Tibial nerve (tissue), 4 donors: ENCODE data around the gene GALNT5. TPM values are rescaled to one million over a fixed set of nuclear protein-coding genes. Genes with fewer than 3 reads are reported as not detected.
"Not testable (repeated sequence)": the region's sequence is repeated elsewhere in the genome, so short reads cannot be mapped to it uniquely, and the experiment has no call there.

Source experiments
- DNase-seq, 2 donors: peaks; one replicate each; pipeline ENCODE4 v3.0.0-alpha.2; 2019; ENCODE audit warnings: low spot score in 2 of 2
- H3K27ac ChIP-seq, 4 donors: fragments of 200-600 bp; sonication (generic) in 3 of 4; one replicate each; pipeline ENCODE4 v1.5.1; 2017 to 2019; ENCODE audit warnings: mild to moderate bottlenecking in 1 of 4
- H3K27me3 ChIP-seq, 2 donors: fragments of 200-600 bp; sonication (generic) in 1 of 2; one replicate each; pipeline versions ENCODE4 v1.5.1 to v1.6.0; 2017 to 2019
- H3K36me3 ChIP-seq, 3 donors: fragments of 200-600 bp; sonication (generic); one replicate each; pipeline ENCODE4 v1.5.1; 2018 to 2019
- H3K4me1 ChIP-seq, 4 donors: fragments of 200-600 bp; sonication (generic) in 3 of 4; one replicate each; pipeline ENCODE4 v1.5.1; 2017 to 2019
- H3K4me3 ChIP-seq, 4 donors: fragments of 200-600 bp; sonication (generic) in 3 of 4; one replicate each; pipeline ENCODE4 v1.5.1; 2017 to 2019; ENCODE audit warnings: mild to moderate bottlenecking in 1 of 4, moderate library complexity in 1 of 4
- H3K9me3 ChIP-seq, 4 donors: fragments of 200-600 bp; sonication (generic) in 3 of 4; one replicate each; pipeline ENCODE4 v1.5.1; 2017 to 2019
- EP300 ChIP-seq, 2 donors: sonication (generic); formaldehyde crosslinking; IDR thresholded peaks; one replicate each; pipeline ENCODE4 v1.6.1; 2017; ENCODE audit warnings: antibody characterized with exemption in 2 of 2, mild to moderate bottlenecking in 1 of 2
- POLR2A ChIP-seq, 2 donors: fragments of 450-650 bp; IDR thresholded peaks; one replicate each; pipeline ENCODE4 v1.6.1; 2017; ENCODE audit warnings: antibody characterized with exemption in 2 of 2, mild to moderate bottlenecking in 2 of 2, moderate library complexity in 2 of 2
- WGBS, 2 donors: methylation state at CpG; one replicate each; pipeline ENCODE4 v1.1.5; 2018; 5-methylcytosine and 5-hydroxymethylcytosine counted together
- total RNA-seq, 4 donors: library from RNA; depleted of rRNA; stranded (reverse); fragments of >200 nt; gene quantifications; one replicate each; pipeline ENCODE4 v1.1.0, GENCODE V29; 2016
- TF ChIP-seq, protein P1 (sequence below), 5 experiments: fragments of 200-600 bp in 3 of 5; fragments of 450-650 bp in 2 of 5; sonication (generic) in 3 of 5; IDR thresholded peaks; one replicate each; pipeline ENCODE4 v1.5.1; 2016 to 2019; ENCODE audit warnings: antibody characterized with exemption in 5 of 5, mild to moderate bottlenecking in 3 of 5, moderate library complexity in 2 of 5

The GALNT5 gene
- total RNA-seq, 4 donors from 2014 or later = 0.42 to 0.98 (median 0.87) TPM; not detected in 1

DNA sequence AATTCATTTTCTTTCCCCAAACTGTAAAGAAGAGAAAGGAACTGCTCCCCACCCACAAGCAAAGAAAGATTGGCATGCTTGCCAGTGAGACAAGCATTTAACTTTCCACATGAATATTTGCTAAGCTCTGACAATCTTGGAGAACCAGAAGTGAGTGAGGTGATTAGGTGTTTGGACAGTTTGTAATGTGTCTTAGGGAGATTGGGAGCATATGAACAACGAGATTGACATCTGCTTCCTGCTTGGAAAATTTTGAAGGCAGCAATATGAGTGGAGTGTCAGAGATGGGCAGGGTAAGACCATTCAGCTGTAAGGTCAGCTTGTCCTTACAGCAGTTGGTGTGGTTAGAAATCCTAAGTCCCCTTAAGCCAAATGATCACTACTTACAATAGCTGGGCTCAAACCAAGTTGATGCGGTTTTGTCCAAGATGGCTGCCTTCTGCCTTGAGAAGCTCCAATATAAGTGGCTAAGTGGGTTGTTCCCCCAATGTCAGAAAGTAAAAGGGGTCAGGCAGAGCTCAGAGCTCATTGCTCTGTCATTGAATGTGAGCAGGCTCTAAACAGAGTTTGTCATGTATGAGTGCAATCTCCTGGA is 36.0 kb upstream of the GALNT5 start:
- no peaks in the 10 kb centered on the region for H3K9me3 ChIP-seq
- H3K4me3 ChIP-seq = no peak overlapping the region
- TF ChIP-seq, protein P1, sequence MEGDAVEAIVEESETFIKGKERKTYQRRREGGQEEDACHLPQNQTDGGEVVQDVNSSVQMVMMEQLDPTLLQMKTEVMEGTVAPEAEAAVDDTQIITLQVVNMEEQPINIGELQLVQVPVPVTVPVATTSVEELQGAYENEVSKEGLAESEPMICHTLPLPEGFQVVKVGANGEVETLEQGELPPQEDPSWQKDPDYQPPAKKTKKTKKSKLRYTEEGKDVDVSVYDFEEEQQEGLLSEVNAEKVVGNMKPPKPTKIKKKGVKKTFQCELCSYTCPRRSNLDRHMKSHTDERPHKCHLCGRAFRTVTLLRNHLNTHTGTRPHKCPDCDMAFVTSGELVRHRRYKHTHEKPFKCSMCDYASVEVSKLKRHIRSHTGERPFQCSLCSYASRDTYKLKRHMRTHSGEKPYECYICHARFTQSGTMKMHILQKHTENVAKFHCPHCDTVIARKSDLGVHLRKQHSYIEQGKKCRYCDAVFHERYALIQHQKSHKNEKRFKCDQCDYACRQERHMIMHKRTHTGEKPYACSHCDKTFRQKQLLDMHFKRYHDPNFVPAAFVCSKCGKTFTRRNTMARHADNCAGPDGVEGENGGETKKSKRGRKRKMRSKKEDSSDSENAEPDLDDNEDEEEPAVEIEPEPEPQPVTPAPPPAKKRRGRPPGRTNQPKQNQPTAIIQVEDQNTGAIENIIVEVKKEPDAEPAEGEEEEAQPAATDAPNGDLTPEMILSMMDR (IDR thresholded peaks at IDR 0.05) = no peak
- 77 to 84% methylated on average over 2 of the region's 2 CpGs for WGBS, 2 donors
- H3K36me3 ChIP-seq = no peaks in the 10 kb centered on the region
- DNase-seq = no peak
- H3K27ac ChIP-seq = no peak overlapping the region
- H3K27me3 ChIP-seq = no peaks in the 10 kb centered on the region
- no peaks in the 10 kb centered on the region for H3K4me1 ChIP-seq

DNA sequence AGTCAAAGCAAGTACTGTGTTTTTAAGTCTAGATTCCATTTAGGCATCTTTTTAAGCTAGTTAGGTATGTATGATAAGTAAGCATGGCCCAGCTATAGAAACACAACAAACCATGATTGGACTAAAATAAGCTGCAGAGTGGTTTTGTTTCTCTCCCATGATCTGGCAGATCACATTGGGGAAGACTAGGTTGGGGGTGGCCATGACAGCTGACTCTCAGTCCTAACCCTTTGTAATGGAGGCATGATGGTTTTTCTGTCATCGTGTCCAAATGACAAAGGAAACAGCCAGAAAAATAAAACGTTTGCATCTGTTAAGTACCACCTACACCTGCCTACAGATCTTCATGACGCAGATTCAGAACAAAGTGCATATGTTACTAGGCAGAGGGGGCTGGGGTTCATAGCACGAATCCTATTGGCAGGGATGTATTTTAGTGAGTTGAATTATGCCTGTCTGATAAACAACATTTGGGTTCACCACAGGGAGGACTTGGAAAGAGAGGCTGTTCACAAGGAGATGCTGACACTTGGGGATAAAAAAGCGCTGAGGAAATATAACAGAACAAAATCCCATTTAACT is 33.8 kb upstream of the GALNT5 start:
- H3K4me1 ChIP-seq = no peaks in the 10 kb centered on the region
- H3K27me3 ChIP-seq = no peaks in the 10 kb centered on the region
- no peaks in the 10 kb centered on the region for H3K36me3 ChIP-seq
- DNase-seq = no peak
- no peak for TF ChIP-seq POLR2A (IDR thresholded peaks at IDR 0.05)
- TF ChIP-seq, protein P1 (IDR thresholded peaks at IDR 0.05) = no peak
- no peak for TF ChIP-seq EP300 (IDR thresholded peaks at IDR 0.05)
- no peak overlapping the region for H3K27ac ChIP-seq
- 77 to 82% methylated on average over 5 of the region's 5 CpGs for WGBS, 2 donors
- no peaks in the 10 kb centered on the region for H3K9me3 ChIP-seq
- H3K4me3 ChIP-seq = no peak overlapping the region

DNA sequence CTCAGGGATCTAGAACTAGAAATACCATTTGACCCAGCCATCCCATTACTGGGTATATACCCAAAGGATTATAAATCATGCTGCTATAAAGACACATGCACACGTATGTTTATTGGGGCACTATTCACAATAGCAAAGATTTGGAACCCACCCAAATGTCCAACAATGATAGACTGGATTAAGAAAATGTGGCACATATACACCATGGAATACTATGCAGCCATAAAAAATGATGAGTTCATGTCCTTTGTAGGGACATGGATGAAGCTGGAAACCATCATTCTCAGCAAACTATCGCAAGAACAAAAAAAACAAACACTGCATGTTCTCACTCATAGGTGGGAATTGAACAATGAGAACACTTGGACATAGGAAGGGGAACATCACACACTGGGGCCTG is 33.1 kb upstream of the GALNT5 start:
- H3K9me3 ChIP-seq, H3K4me1 ChIP-seq: not testable (repeated sequence)
- WGBS, 2 donors = 95 to 100% methylated on average over 2 of the region's 2 CpGs

DNA sequence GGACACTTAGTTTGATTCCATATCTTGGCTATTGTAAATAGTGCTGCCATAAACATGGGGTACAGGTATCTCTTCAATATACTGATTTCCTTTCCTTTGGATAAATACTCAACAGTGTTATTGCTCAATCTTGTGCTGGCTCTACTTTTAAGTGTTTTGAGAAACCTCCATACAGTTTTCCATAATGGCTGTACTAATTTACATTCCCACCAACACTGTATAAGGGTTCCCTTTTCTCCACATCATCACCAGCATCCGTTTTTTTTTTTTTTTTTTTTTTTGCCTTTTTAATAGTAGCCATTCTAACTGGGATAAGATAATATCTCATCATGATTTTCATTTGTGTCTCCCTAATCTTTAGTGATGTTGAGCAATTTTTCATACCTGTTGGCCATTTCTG is 29.9 kb upstream of the GALNT5 start:
- H3K36me3 ChIP-seq = no peaks in the 10 kb centered on the region
- no peaks in the 10 kb centered on the region for H3K27me3 ChIP-seq
- no peaks in the 10 kb centered on the region for H3K9me3 ChIP-seq
- WGBS, 2 donors = 87% methylated on average over 1 of the region's 1 CpG
- TF ChIP-seq EP300 (IDR thresholded peaks at IDR 0.05) (no peak), POLR2A (IDR thresholded peaks at IDR 0.05) (no peak)
- TF ChIP-seq, protein P1 (IDR thresholded peaks at IDR 0.05) = no peak
- no peaks in the 10 kb centered on the region for H3K4me1 ChIP-seq
- H3K4me3 ChIP-seq = no peak overlapping the region
- no peak overlapping the region for H3K27ac ChIP-seq
- DNase-seq = no peak

More for the DNA sequence above, 33.1 kb upstream of the GALNT5 start:
- H3K27me3 ChIP-seq, DNase-seq, H3K36me3 ChIP-seq, H3K27ac ChIP-seq, H3K4me3 ChIP-seq: not testable (repeated sequence)

DNA sequence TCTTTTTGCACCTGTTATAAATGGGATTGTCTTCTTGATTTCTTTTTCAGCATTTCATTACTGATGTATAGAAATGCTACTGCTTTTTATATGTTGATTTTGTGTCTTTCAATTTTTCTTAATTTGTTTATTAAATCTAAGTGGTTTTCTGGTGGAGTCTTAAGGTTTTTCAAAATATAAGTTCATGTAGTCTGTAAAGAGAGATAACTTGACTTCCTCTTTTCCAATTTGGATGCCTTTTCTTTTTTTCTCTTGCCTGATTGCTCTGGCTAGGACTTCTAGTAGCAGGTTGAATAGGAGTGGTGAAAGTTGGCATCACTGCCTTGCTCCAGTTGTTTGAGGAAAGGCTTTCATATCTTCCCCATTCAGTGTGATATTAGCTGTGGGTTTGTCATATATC is 28.6 kb upstream of the GALNT5 start:
- no peaks in the 10 kb centered on the region for H3K4me1 ChIP-seq
- DNase-seq = no peak
- H3K27me3 ChIP-seq = no peaks in the 10 kb centered on the region
- H3K27ac ChIP-seq = no peak overlapping the region
- TF ChIP-seq, protein P1 (IDR thresholded peaks at IDR 0.05) = no peak
- no peak for TF ChIP-seq POLR2A (IDR thresholded peaks at IDR 0.05)
- TF ChIP-seq EP300 (IDR thresholded peaks at IDR 0.05) = no peak
- H3K4me3 ChIP-seq = no peak overlapping the region
- H3K9me3 ChIP-seq = no peaks in the 10 kb centered on the region
- no peaks in the 10 kb centered on the region for H3K36me3 ChIP-seq

DNA sequence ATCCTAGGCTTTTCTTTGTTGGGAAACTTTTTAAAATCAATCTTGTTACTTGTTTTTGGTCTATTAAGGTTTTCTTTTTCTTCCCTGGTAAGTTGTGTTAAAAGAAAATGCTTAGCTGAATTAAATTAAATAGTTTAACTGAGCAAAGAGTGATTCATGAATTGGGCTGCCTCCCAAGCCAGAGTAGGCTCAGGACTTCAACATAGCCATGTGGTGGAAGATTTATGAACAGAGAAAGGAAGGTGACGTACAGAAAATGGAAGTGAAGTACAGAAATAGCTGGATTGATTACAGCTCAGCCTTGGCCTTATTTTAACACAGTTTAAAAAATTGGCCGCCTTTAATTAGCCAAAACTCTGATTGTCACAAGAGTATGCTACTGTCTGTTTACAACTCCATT is 27.9 kb upstream of the GALNT5 start:
- Histone ChIP-seq H3K4me1 (no peaks in the 10 kb centered on the region), H3K27me3 (no peaks in the 10 kb centered on the region), H3K27ac (no peak overlapping the region), H3K9me3 (no peaks in the 10 kb centered on the region), H3K4me3 (no peak overlapping the region), H3K36me3 (no peaks in the 10 kb centered on the region)
- no peak for DNase-seq
- TF ChIP-seq POLR2A (IDR thresholded peaks at IDR 0.05) (no peak), EP300 (IDR thresholded peaks at IDR 0.05) (no peak)
- TF ChIP-seq, protein P1 (IDR thresholded peaks at IDR 0.05) = no peak
- WGBS, 2 donors = 87 to 88% methylated on average over 2 of the region's 2 CpGs
